ENCODE data around the gene TTLL13. TPM values are rescaled to one million over a fixed set of nuclear protein-coding genes. Genes with fewer than 3 reads are reported as not detected.
A peak's percentile ranks its signal among the peaks of the same experiment; 100 is the strongest.

The TTLL13 gene
- total and polyA plus RNA-seq, 2 experiments from 2014 or later, result not detected

DNA sequence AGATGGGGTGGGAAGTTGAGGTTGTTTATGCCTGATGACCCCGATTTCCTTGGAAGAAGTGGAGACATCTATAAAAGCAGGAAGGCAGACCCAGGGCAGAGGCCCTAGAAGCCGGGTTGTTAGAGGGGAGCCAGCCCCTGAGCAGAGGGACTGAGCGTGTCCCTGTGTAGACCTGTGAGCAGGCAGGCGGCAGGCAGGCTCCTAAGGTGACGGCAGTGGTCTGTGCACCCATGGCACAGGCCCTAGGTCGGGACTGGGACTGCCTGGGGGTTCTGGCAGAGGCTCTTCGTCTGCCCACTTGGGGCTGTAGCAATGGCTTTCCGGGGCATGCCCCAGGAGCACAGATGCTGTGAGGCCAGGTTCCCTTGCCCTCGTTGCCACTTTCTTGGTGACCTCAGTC is 38.3 kb upstream of the TTLL13 start:
- Histone ChIP-seq H4K20me1 (ENCODE audit: insufficient read depth, poor library complexity, severe bottlenecking) (no peaks in the 10 kb centered on the region), H3K4me2 (peak overlapping the region; percentile 14), H3K27ac (peak overlapping the region; percentile 90), H3K4me1 (ENCODE audit: insufficient read depth) (peaks cover 27% of the 10 kb centered on the region), H3K9me3 (ENCODE audit: low read depth) (no peaks in the 10 kb centered on the region), H3K9me2 (replicated peaks; ENCODE audit: insufficient read depth) (no peaks in the 10 kb centered on the region), H3K36me3 (replicated peaks; ENCODE audit: insufficient read depth, low read depth) (no peaks in the 10 kb centered on the region), H3K79me2 (peaks cover 79% of the 10 kb centered on the region), H3K27me3 (no peaks in the 10 kb centered on the region), H3K4me3 (no peak overlapping the region), H2AFZ (no peak overlapping the region)
- no peak for DNase-seq (ENCODE audit: low spot score)
- TF ChIP-seq, protein P1, sequence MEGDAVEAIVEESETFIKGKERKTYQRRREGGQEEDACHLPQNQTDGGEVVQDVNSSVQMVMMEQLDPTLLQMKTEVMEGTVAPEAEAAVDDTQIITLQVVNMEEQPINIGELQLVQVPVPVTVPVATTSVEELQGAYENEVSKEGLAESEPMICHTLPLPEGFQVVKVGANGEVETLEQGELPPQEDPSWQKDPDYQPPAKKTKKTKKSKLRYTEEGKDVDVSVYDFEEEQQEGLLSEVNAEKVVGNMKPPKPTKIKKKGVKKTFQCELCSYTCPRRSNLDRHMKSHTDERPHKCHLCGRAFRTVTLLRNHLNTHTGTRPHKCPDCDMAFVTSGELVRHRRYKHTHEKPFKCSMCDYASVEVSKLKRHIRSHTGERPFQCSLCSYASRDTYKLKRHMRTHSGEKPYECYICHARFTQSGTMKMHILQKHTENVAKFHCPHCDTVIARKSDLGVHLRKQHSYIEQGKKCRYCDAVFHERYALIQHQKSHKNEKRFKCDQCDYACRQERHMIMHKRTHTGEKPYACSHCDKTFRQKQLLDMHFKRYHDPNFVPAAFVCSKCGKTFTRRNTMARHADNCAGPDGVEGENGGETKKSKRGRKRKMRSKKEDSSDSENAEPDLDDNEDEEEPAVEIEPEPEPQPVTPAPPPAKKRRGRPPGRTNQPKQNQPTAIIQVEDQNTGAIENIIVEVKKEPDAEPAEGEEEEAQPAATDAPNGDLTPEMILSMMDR (IDR thresholded peaks at IDR 0.05; ENCODE audit: poor library complexity), result no peak
- TF ChIP-seq EZH2 (IDR thresholded peaks at IDR 0.05; ENCODE audit: borderline replicate concordance), result no peak
- TF ChIP-seq EZH2phosphoT487 (IDR thresholded peaks at IDR 0.05; ENCODE audit: low read depth, severe bottlenecking, unreplicated experiment), result no peak
- 95% methylated on average over 9 of the region's 9 CpGs for WGBS (ENCODE audit: low lambda C conversion rate, missing lambda C conversion rate)

DNA sequence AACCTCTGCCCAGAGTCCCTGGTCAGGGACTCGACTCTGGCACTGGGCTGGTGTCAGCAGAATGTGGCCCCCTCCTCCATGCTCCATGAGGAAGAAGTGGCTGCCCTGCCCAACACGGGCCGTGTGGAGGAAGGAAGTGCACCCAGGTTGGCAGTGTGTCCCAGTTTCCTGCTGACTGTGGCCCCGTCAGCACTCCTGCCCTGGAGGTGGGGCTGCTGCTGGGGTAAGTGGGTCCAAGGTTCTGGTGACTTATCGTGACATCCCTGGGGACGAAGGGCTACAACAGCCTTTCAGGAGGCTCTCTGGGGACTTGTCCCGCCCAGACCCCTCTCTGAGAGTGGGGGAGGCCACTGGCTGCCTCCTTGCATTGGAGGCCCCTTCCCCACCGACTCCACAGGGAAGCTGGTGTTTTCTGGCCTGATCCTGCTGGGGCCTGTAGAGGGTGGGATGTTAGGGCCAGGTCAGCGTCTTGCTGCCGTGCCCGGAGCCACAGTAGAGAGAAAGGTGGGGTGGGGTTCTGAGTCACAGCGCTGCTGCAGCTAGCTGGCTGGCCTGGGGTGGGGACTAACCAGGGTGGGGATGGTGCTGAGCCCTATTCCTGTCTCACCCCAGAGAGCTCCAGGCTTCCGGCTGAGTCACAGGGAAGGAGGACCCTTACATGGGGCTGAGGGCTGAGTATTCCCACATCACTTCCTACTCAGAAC is 37.8 kb upstream of the TTLL13 start:
- Histone ChIP-seq H3K4me2 (peak overlapping the region; percentile 14), H3K36me3 (replicated peaks; ENCODE audit: insufficient read depth, low read depth) (no peaks in the 10 kb centered on the region), H2AFZ (no peak overlapping the region), H3K27me3 (no peaks in the 10 kb centered on the region), H3K79me2 (peaks cover 79% of the 10 kb centered on the region), H3K9me3 (ENCODE audit: low read depth) (no peaks in the 10 kb centered on the region), H3K9me2 (replicated peaks; ENCODE audit: insufficient read depth) (no peaks in the 10 kb centered on the region), H3K4me1 (ENCODE audit: insufficient read depth) (peaks cover 27% of the 10 kb centered on the region), H3K4me3 (no peak overlapping the region), H4K20me1 (ENCODE audit: insufficient read depth, poor library complexity, severe bottlenecking) (no peaks in the 10 kb centered on the region), H3K27ac (peak overlapping the region; percentile 90)
- peak; percentile 86 for DNase-seq (ENCODE audit: low spot score)
- TF ChIP-seq EZH2 (IDR thresholded peaks at IDR 0.05; ENCODE audit: borderline replicate concordance) (no peak), EZH2phosphoT487 (IDR thresholded peaks at IDR 0.05; ENCODE audit: low read depth, severe bottlenecking, unreplicated experiment) (no peak)
- TF ChIP-seq, protein P1 (IDR thresholded peaks at IDR 0.05; ENCODE audit: poor library complexity), result no peak
- 62% methylated on average over 13 of the region's 13 CpGs for WGBS (ENCODE audit: low lambda C conversion rate, missing lambda C conversion rate)

DNA sequence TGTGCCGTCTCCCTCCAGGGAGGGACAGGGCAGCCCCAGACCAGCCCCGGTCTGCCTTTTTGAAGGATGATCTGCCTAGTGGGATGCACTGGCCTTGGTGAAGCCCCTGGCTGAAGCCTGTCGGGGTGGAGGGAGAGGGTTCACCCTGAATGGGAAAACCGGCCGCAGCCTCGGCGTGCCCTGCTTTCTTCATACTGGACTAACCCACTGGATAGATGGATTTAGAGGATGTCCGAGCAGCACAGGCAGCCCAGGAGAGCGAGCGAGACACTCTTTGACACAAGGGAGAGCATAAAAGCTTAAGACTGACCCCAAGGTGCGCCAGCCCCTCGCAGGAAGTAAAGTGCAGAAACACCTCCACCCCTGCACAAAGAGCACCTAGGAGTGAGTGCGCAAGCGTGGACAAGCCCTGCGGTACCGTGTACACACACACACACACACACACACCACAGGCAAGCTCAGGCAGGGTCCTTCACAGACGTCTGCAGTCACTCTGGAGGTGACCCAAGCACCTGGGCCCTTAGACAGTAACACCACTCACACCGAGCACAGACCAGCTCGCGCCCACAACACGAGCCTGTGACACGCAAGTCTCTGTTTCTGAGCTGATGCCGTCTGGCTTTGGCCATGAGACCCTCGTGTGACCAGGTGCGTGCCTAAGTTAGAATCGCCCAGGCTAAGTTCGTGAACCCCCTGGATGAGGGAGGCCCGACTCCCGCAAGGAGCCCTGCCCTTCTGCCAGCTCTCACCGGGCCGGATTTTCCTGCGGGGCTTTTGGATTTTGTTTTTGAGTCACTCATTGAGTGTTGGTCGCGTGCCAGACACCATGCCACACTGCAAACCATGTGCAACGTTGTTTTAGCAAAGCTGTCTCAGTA is 36.9 kb upstream of the TTLL13 start:
- H2AFZ ChIP-seq, result no peak overlapping the region
- peak overlapping the region; percentile 90 for H3K27ac ChIP-seq
- peaks cover 27% of the 10 kb centered on the region for H3K4me1 ChIP-seq (ENCODE audit: insufficient read depth)
- 87% methylated on average over 35 of the region's 35 CpGs for WGBS (ENCODE audit: low lambda C conversion rate, missing lambda C conversion rate)
- H3K36me3 ChIP-seq (replicated peaks; ENCODE audit: insufficient read depth, low read depth), result no peaks in the 10 kb centered on the region
- H3K79me2 ChIP-seq, result peaks cover 79% of the 10 kb centered on the region
- H3K9me3 ChIP-seq (ENCODE audit: low read depth), result no peaks in the 10 kb centered on the region
- H3K27me3 ChIP-seq, result no peaks in the 10 kb centered on the region
- no peaks in the 10 kb centered on the region for H4K20me1 ChIP-seq (ENCODE audit: insufficient read depth, poor library complexity, severe bottlenecking)
- H3K4me3 ChIP-seq, result no peak overlapping the region
- peak; percentile 4 for DNase-seq (ENCODE audit: low spot score)
- no peak overlapping the region for H3K4me2 ChIP-seq
- H3K9me2 ChIP-seq (replicated peaks; ENCODE audit: insufficient read depth), result no peaks in the 10 kb centered on the region
- TF ChIP-seq, protein P1 (IDR thresholded peaks at IDR 0.05; ENCODE audit: poor library complexity), result no peak
- no peak for TF ChIP-seq EZH2phosphoT487 (IDR thresholded peaks at IDR 0.05; ENCODE audit: low read depth, severe bottlenecking, unreplicated experiment)
- no peak for TF ChIP-seq EZH2 (IDR thresholded peaks at IDR 0.05; ENCODE audit: borderline replicate concordance)

All from hepatocyte (in vitro differentiated cells).